ENCODE measurements around the gene TXNDC12.
"Not testable (repeated sequence)": the region's sequence is repeated elsewhere in the genome, so short reads cannot be mapped to it uniquely, and the experiment has no call there.

The TXNDC12 gene

GRCh38 chr1:52055066-52055865, at the start of gene TXNDC12:
TXNDC12 (minus strand) TSS chr1:52055191; CDS start chr1:52055096, 95 bp downstream.
- peak; percentile 79 to 86 for DNase-seq

- no peak for DNase-seq
Measured at GRCh38 chr1:52102336-52103013, 47.5 kb upstream of the TXNDC12 start.

- no peak for DNase-seq
Measured at GRCh38 chr1:52098139-52098871, 43.3 kb upstream of the TXNDC12 start.

GRCh38 chr1:52096216-52096615, 41.2 kb upstream of the TXNDC12 start:
- no peak for DNase-seq

- DNase-seq: not testable (repeated sequence)
Measured at GRCh38 chr1:52094300-52094699, 39.3 kb upstream of the TXNDC12 start.

- DNase-seq: not testable (repeated sequence)
Measured at GRCh38 chr1:52087892-52088291, 32.9 kb upstream of the TXNDC12 start.

- no peak for DNase-seq
Measured at GRCh38 chr1:52080014-52080415, 25.0 kb upstream of the TXNDC12 start.

- not testable (repeated sequence) for DNase-seq
Measured at GRCh38 chr1:52077277-52077676, 22.3 kb upstream of the TXNDC12 start.

GRCh38 chr1:52072291-52072690, 17.3 kb upstream of the TXNDC12 start:
- DNase-seq: no peak

- DNase-seq: no peak
Measured at GRCh38 chr1:52070704-52071103, 15.7 kb upstream of the TXNDC12 start.

- DNase-seq: no peak
Measured at GRCh38 chr1:52063192-52063591, 8.2 kb upstream of the TXNDC12 start.

GRCh38 chr1:52060822-52061221, 5.8 kb upstream of the TXNDC12 start:
- DNase-seq: no peak

- DNase-seq: no peak
Measured at GRCh38 chr1:52059888-52060287, 4.9 kb upstream of the TXNDC12 start.

GRCh38 chr1:52059321-52059720, 4.3 kb upstream of the TXNDC12 start:
- DNase-seq: no peak

GRCh38 chr1:52057876-52058415, 3.0 kb upstream of the TXNDC12 start:
- DNase-seq: no peak

- no peak for DNase-seq
Measured at GRCh38 chr1:52057255-52057654, 2.3 kb upstream of the TXNDC12 start.

GRCh38 chr1:52056937-52057231, 1.9 kb upstream of the TXNDC12 start:
- no peak for DNase-seq

GRCh38 chr1:52056163-52056936, 1.4 kb upstream of the TXNDC12 start, which contains the start of gene BTF3L4:
BTF3L4 (plus strand) TSS chr1:52056295; CDS start chr1:52059848, 3,553 bp downstream.
- peak; percentile 94 to 97 for DNase-seq

- DNase-seq: no peak
Measured at GRCh38 chr1:52055866-52056162, 823 bp upstream of the TXNDC12 start.

GRCh38 chr1:52054496-52055065, 410 bp downstream of the TXNDC12 start:
- DNase-seq: no peak

- DNase-seq: no peak
Measured at GRCh38 chr1:52053862-52054261, 1.1 kb downstream of the TXNDC12 start.

- DNase-seq: not testable (repeated sequence)
Measured at GRCh38 chr1:52049337-52049736, 5.7 kb downstream of the TXNDC12 start.
